Measurements from ENCODE around the gene SLC37A3.

Gene SLC37A3

DNA sequence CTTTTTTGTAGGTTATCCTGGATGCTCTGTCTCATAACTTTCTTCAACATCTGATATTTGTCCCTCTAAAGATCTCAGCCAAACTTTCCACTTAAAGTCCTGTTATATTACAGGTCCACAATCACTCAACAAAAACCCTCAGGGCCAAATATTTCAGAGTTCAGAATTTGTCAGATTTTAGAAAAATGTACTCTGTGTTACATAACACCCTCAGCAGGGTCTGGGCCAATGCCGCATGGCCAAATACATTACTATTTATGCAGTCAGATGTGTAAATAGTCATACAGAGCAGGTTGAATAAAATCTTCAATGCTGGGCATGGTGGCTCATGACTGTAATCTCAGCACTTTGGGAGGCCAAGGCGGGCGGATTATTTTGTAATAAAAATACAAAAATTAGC lies 17.0 kb upstream of the SLC37A3 start:
- no peak overlapping the region for H3K9ac ChIP-seq (ENCODE audit: low read length)
- no peak overlapping the region for H3K4me3 ChIP-seq (ENCODE audit: low read depth, low read length, poor library complexity, severe bottlenecking)
- no peaks in the 10 kb centered on the region for H3K4me1 ChIP-seq (ENCODE audit: insufficient read depth, low read length, severe bottlenecking)
- no peaks in the 10 kb centered on the region for H3K9me3 ChIP-seq (ENCODE audit: low read length)
- no peaks in the 10 kb centered on the region for H3K9me2 ChIP-seq (ENCODE audit: low read depth, low read length)
- H3K27ac ChIP-seq (ENCODE audit: low read depth, low read length, poor library complexity, severe bottlenecking): no peak overlapping the region
- H3K4me2 ChIP-seq (ENCODE audit: low read length): no peak overlapping the region
- no peaks in the 10 kb centered on the region for H3K79me2 ChIP-seq (ENCODE audit: insufficient read depth, low read length)
- H3K36me3 ChIP-seq (ENCODE audit: insufficient read depth, low read length): no peaks in the 10 kb centered on the region
- H2AFZ ChIP-seq (ENCODE audit: low read length): no peak overlapping the region
- H3K27me3 ChIP-seq (ENCODE audit: insufficient read depth, low read length): no peaks in the 10 kb centered on the region; the same call in 1 of the 2 replicates
- H4K20me1 ChIP-seq (ENCODE audit: insufficient read depth, low read length): no peaks in the 10 kb centered on the region
- TF ChIP-seq CTCF (IDR thresholded peaks at IDR 0.05; ENCODE audit: low read length): no peak
- no peak for TF ChIP-seq EZH2 (IDR thresholded peaks at IDR 0.05; ENCODE audit: borderline replicate concordance, low read length)
- H3F3A ChIP-seq (ENCODE audit: insufficient read depth, low read length): no peaks in the 10 kb centered on the region

GRCh38 chr7:140404565-140405065 lies 6.3 kb upstream of the SLC37A3 start:
- H3K9ac ChIP-seq (ENCODE audit: low read length): no peak overlapping the region
- H3K27me3 ChIP-seq (ENCODE audit: insufficient read depth, low read length): peaks cover 5% of the 10 kb centered on the region; the same call in 1 of the 2 replicates
- H3K27ac ChIP-seq (ENCODE audit: low read depth, low read length, poor library complexity, severe bottlenecking): no peak overlapping the region
- H4K20me1 ChIP-seq (ENCODE audit: insufficient read depth, low read length): no peaks in the 10 kb centered on the region
- H3K79me2 ChIP-seq (ENCODE audit: insufficient read depth, low read length): no peaks in the 10 kb centered on the region
- no peaks in the 10 kb centered on the region for H3K9me3 ChIP-seq (ENCODE audit: low read length)
- no peaks in the 10 kb centered on the region for H3K9me2 ChIP-seq (ENCODE audit: low read depth, low read length)
- H3K4me3 ChIP-seq (ENCODE audit: low read depth, low read length, poor library complexity, severe bottlenecking): peak overlapping the region; percentile 65
- H3F3A ChIP-seq (ENCODE audit: insufficient read depth, low read length): no peaks in the 10 kb centered on the region
- no peaks in the 10 kb centered on the region for H3K36me3 ChIP-seq (ENCODE audit: insufficient read depth, low read length)
- H3K4me2 ChIP-seq (ENCODE audit: low read length): peak overlapping the region; percentile 87; the same call in 1 of the 2 replicates
- TF ChIP-seq CTCF (IDR thresholded peaks at IDR 0.05; ENCODE audit: low read length): no peak
- no peak for TF ChIP-seq EZH2 (IDR thresholded peaks at IDR 0.05; ENCODE audit: borderline replicate concordance, low read length)
- H2AFZ ChIP-seq (ENCODE audit: low read length): no peak overlapping the region; the same call in 1 of the 2 replicates
- peaks cover 12% of the 10 kb centered on the region for H3K4me1 ChIP-seq (ENCODE audit: insufficient read depth, low read length, severe bottlenecking)

GRCh38 chr7:140403878-140404564 lies 5.7 kb upstream of the SLC37A3 start, which contains the start of gene RAB19:
Gene RAB19 (plus strand): TSS chr7:140404058. CDS start chr7:140407647, 3,589 bp downstream.
- Histone ChIP-seq H3K9me3 (ENCODE audit: low read length) (no peaks in the 10 kb centered on the region), H3F3A (ENCODE audit: insufficient read depth, low read length) (no peaks in the 10 kb centered on the region), H3K27ac (ENCODE audit: low read depth, low read length, poor library complexity, severe bottlenecking) (no peak within 1 kb of the TSS), H2AFZ (ENCODE audit: low read length) (peak within 1 kb of the TSS; percentile 93; the same call in 1 of the 2 replicates), H3K9me2 (ENCODE audit: low read depth, low read length) (no peaks in the 10 kb centered on the region), H4K20me1 (ENCODE audit: insufficient read depth, low read length) (no peaks in the 10 kb centered on the region), H3K4me2 (ENCODE audit: low read length) (peak within 1 kb of the TSS; percentile 87), H3K4me1 (ENCODE audit: insufficient read depth, low read length, severe bottlenecking) (peaks cover 12% of the 10 kb centered on the region), H3K4me3 (ENCODE audit: low read depth, low read length, poor library complexity, severe bottlenecking) (peak within 1 kb of the TSS; percentile 65), H3K79me2 (ENCODE audit: insufficient read depth, low read length) (no peaks in the 10 kb centered on the region), H3K36me3 (ENCODE audit: insufficient read depth, low read length) (no peaks in the 10 kb centered on the region), H3K27me3 (ENCODE audit: insufficient read depth, low read length) (peaks cover 7% of the 10 kb centered on the region; the same call in 1 of the 2 replicates), H3K9ac (ENCODE audit: low read length) (peak within 1 kb of the TSS; percentile 48; the same call in 1 of the 2 replicates)
- no peak for TF ChIP-seq CTCF (IDR thresholded peaks at IDR 0.05; ENCODE audit: low read length)
- no peak for TF ChIP-seq EZH2 (IDR thresholded peaks at IDR 0.05; ENCODE audit: borderline replicate concordance, low read length)
